ENCODE measurements around the gene OTOA. TPM values are rescaled to one million over a fixed set of nuclear protein-coding genes. Genes with fewer than 3 reads are reported as not detected.

The OTOA gene
- total RNA-seq, 1 experiment from 2014 or later: not detected

- ChIA-PET POLR2A (ENCODE audit: unreplicated experiment) (interaction anchor here (0.7 to 0.8 kb wide), 2 partner anchors 21 to 45 kb away, joined by 8 to 26 read pairs; no protein-coding TSS in a partner anchor), CTCF (no interaction called here)
- no peak for DNase-seq
- no TSS peak for BruUV-seq (replicated peaks)
- peaks cover 40% of the 10 kb centered on the region for H3K36me3 ChIP-seq (ENCODE audit: low read depth)
- H2AFZ ChIP-seq: no peak overlapping the region
- TF ChIP-seq CTCF (conservative IDR thresholded peaks at IDR 0.05) (no peak), EZH2 (IDR thresholded peaks at IDR 0.05; ENCODE audit: low read depth) (no peak)
- H3K9me2 ChIP-seq (ENCODE audit: insufficient read depth): no peaks in the 10 kb centered on the region
- H3K4me3 ChIP-seq: no peak overlapping the region
- H3K9me3 ChIP-seq (ENCODE audit: insufficient read depth, low read depth): no peaks in the 10 kb centered on the region; the same call in 1 of the 2 replicates
- peaks cover 28% of the 10 kb centered on the region for H3K4me1 ChIP-seq (replicated peaks; ENCODE audit: insufficient read depth)
- intact Hi-C loops (cut with micrococcal nuclease; ENCODE audit: unreplicated experiment): no loop called here
- H3K27ac ChIP-seq: peak overlapping the region; percentile 15; the same call in 1 of the 2 replicates
- no peaks in the 10 kb centered on the region for H3K27me3 ChIP-seq (ENCODE audit: insufficient read depth, low read depth)
- H4K20me1 ChIP-seq (ENCODE audit: insufficient read depth): no peaks in the 10 kb centered on the region
- H3K79me2 ChIP-seq (ENCODE audit: low read depth): peaks cover 47% of the 10 kb centered on the region
- H3F3A ChIP-seq (ENCODE audit: insufficient read depth, low read depth): peaks cover 63% of the 10 kb centered on the region
- no peak overlapping the region for H3K4me2 ChIP-seq
Measured at GRCh38 chr16:21622545-21622944, 41.2 kb upstream of the OTOA start.

- no peak for DNase-seq
- intact Hi-C loops (cut with micrococcal nuclease; ENCODE audit: unreplicated experiment): no loop called here
- H3K79me2 ChIP-seq (ENCODE audit: low read depth): peaks cover 50% of the 10 kb centered on the region
- H3K27ac ChIP-seq: peak overlapping the region; percentile 100
- TF ChIP-seq EZH2 (IDR thresholded peaks at IDR 0.05; ENCODE audit: low read depth) (no peak), CTCF (conservative IDR thresholded peaks at IDR 0.05) (no peak)
- ChIA-PET CTCF (no interaction called here), POLR2A (ENCODE audit: unreplicated experiment) (no interaction called here)
- peaks cover 49% of the 10 kb centered on the region for H3K36me3 ChIP-seq (ENCODE audit: low read depth)
- H3K4me3 ChIP-seq: no peak overlapping the region
- peaks cover 4% of the 10 kb centered on the region; the same call in 1 of the 2 replicates for H3K9me3 ChIP-seq (ENCODE audit: insufficient read depth, low read depth)
- no peak overlapping the region for H3K4me2 ChIP-seq
- BruUV-seq (replicated peaks): no TSS peak
- H3K27me3 ChIP-seq (ENCODE audit: insufficient read depth, low read depth): no peaks in the 10 kb centered on the region
- no peak overlapping the region for H2AFZ ChIP-seq
- no peaks in the 10 kb centered on the region for H4K20me1 ChIP-seq (ENCODE audit: insufficient read depth)
- no peaks in the 10 kb centered on the region for H3K9me2 ChIP-seq (ENCODE audit: insufficient read depth)
- H3K4me1 ChIP-seq (replicated peaks; ENCODE audit: insufficient read depth): peaks cover 53% of the 10 kb centered on the region
- peaks cover 72% of the 10 kb centered on the region for H3F3A ChIP-seq (ENCODE audit: insufficient read depth, low read depth)
Measured at GRCh38 chr16:21625026-21625425, 38.7 kb upstream of the OTOA start.

- Histone ChIP-seq H4K20me1 (ENCODE audit: insufficient read depth) (no peaks in the 10 kb centered on the region), H3K9me2 (ENCODE audit: insufficient read depth) (no peaks in the 10 kb centered on the region), H3K79me2 (ENCODE audit: low read depth) (peaks cover 45% of the 10 kb centered on the region), H3K4me3 (peak overlapping the region; percentile 51; the same call in 1 of the 2 replicates), H3K9me3 (ENCODE audit: insufficient read depth, low read depth) (peaks cover 5% of the 10 kb centered on the region; the same call in 1 of the 2 replicates), H3K4me1 (replicated peaks; ENCODE audit: insufficient read depth) (peaks cover 71% of the 10 kb centered on the region), H2AFZ (peak overlapping the region; percentile 79), H3K27me3 (ENCODE audit: insufficient read depth, low read depth) (no peaks in the 10 kb centered on the region), H3K4me2 (peak overlapping the region; percentile 92), H3F3A (ENCODE audit: insufficient read depth, low read depth) (peaks cover 86% of the 10 kb centered on the region), H3K36me3 (ENCODE audit: low read depth) (peaks cover 43% of the 10 kb centered on the region), H3K27ac (peak overlapping the region; percentile 100)
- peak; percentile 34 to 95 for DNase-seq
- intact Hi-C loops (cut with micrococcal nuclease; ENCODE audit: unreplicated experiment): no loop called here
- TF ChIP-seq EZH2 (IDR thresholded peaks at IDR 0.05; ENCODE audit: low read depth): no peak
- CTCF ChIA-PET: interaction anchor here (0.6 kb wide), 1 partner anchor 14 kb away, joined by 6 read pairs; no protein-coding TSS in a partner anchor
- TSS peak; percentile 11 for BruUV-seq (replicated peaks)
- POLR2A ChIA-PET (ENCODE audit: unreplicated experiment): interaction anchor here (0.5 kb wide), 1 partner anchor 645 kb away, joined by 5 read pairs; no protein-coding TSS in a partner anchor
Measured at GRCh38 chr16:21626659-21627277, 37.0 kb upstream of the OTOA start.

Measured in PC-9 (cell line).